ENCODE results near the gene LRRC61.

The LRRC61 gene

DNA sequence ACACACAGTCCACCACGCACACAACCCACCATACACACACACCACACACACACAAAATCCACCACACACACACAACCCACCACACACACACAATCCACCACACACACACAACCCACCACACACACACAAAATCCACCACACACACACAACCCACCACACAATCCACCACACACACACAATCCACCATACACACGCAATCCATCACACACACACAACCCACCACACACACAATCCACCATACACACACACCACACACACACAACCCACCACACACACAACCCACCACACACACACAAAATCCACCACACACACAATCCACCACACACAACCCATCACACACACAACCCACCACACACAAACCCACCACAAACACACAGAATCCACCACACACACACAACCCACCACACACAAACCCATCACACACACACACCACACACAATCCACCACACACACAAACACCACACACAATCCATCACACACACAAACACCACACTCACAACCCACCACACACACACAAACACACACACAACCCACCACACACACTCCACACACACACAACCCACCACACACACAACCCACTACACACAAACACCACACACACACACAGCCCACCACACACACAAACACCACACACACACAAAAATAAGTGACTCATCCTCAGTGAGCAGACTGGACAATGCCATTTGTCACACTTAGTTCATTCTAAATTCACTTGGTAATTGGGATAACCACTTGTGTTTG is 36.6 kb downstream of the LRRC61 start:
- TF ChIP-seq, protein P1, sequence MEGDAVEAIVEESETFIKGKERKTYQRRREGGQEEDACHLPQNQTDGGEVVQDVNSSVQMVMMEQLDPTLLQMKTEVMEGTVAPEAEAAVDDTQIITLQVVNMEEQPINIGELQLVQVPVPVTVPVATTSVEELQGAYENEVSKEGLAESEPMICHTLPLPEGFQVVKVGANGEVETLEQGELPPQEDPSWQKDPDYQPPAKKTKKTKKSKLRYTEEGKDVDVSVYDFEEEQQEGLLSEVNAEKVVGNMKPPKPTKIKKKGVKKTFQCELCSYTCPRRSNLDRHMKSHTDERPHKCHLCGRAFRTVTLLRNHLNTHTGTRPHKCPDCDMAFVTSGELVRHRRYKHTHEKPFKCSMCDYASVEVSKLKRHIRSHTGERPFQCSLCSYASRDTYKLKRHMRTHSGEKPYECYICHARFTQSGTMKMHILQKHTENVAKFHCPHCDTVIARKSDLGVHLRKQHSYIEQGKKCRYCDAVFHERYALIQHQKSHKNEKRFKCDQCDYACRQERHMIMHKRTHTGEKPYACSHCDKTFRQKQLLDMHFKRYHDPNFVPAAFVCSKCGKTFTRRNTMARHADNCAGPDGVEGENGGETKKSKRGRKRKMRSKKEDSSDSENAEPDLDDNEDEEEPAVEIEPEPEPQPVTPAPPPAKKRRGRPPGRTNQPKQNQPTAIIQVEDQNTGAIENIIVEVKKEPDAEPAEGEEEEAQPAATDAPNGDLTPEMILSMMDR (conservative IDR thresholded peaks at IDR 0.05; ENCODE audit: low read depth) = no peak
- ChIA-PET POLR2A (ENCODE audit: low non-redundant PET) (no interaction called here), CTCF (no interaction called here)
- H3K27ac ChIP-seq = no peak overlapping the region
- no peak for DNase-seq (ENCODE audit: low spot score)

DNA sequence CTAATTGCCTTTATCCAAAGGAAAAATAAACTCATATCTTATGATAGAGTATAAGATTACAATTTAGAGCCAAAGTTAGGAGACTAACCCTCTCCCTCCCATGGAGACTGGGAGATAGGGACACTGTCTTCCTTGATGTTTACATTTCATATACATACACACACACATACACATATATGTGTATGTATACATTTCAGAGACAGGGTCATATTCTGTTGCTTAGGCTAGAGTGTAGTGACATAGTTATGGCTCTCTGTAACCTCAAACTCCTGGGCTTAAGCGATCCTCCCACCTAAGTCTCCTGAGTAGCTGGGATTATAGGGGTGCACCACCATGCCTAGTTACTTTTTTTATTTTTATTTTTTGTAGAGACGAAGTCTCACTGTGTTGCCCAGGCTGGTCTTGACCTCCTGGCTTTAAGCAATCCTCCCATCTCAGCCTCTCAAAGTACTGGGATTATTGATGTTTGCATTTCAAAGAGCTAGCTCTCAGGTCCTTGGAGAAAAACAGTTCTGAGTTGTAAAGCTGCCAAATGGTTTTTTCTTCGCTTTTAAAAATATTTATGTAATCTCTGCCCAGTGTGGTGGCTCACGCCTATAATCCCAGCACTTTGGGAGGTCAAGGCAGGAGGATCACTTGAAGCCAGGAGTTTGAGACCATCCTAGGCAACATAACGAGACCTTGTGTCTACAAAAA is 37.4 kb downstream of the LRRC61 start:
- H3K27ac ChIP-seq = no peak overlapping the region
- DNase-seq (ENCODE audit: low spot score) = no peak
- TF ChIP-seq, protein P1 (conservative IDR thresholded peaks at IDR 0.05; ENCODE audit: low read depth) = no peak
- ChIA-PET POLR2A (ENCODE audit: low non-redundant PET) (no interaction called here), CTCF (no interaction called here)

GRCh38 chr7:150361402-150361801 is 38.2 kb downstream of the LRRC61 start:
- TF ChIP-seq, protein P1 (conservative IDR thresholded peaks at IDR 0.05; ENCODE audit: low read depth) = no peak
- ChIA-PET POLR2A (ENCODE audit: low non-redundant PET) (no interaction called here), CTCF (no interaction called here)
- H3K27ac ChIP-seq = no peak overlapping the region
- no peak for DNase-seq (ENCODE audit: low spot score)

DNA sequence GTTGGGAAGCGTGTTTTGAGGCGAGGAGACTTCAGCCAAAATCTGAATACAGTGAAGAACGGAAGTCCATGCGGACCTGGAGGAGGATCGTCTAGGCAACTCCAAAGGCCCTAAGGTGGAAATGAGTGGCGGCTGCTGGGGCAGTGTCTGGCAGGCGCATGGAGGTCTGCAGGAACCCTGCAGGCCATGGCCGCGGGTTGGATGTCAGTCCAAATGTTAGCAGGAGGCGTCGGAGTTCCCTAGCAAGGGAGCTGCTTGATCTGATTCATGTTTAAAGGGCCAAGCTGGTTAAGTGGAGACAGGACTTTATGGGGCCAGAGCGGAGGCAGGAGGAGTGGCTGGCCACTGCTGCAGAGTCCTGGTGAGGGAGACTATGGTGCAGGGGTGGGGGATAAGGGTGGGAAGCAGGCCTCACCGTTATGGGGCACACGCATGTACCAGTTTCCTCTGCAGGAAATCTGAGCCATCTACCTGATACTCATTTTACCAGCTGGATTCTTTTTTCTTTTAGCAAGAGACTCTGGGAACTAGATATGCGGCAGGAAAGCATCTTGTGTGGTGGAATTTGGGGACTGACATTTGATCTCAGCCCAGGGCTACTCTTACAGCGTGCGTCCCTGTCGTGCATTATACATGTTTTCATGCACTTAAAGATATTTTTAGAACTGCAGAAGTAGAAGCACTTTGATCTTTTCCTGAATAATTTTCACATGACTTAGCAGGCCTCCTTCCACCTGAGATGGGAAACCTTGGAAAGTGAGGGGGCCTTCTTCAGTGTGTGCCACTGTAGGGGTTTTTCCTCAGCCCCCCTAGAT is 38.9 kb downstream of the LRRC61 start:
- no peak for DNase-seq (ENCODE audit: low spot score)
- POLR2A ChIA-PET (ENCODE audit: low non-redundant PET) = no interaction called here
- CTCF ChIA-PET = interaction anchor here (0.5 kb wide), 1 partner anchor 112 kb away, joined by 3 read pairs; no protein-coding TSS in a partner anchor
- no peak overlapping the region for H3K27ac ChIP-seq
- TF ChIP-seq, protein P1 (conservative IDR thresholded peaks at IDR 0.05; ENCODE audit: low read depth) = no peak

GRCh38 chr7:150363370-150363769 is 40.2 kb downstream of the LRRC61 start:
- POLR2A ChIA-PET (ENCODE audit: low non-redundant PET) = no interaction called here
- CTCF ChIA-PET = no interaction called here
- no peak for DNase-seq (ENCODE audit: low spot score)
- H3K27ac ChIP-seq = no peak overlapping the region
- TF ChIP-seq, protein P1 (conservative IDR thresholded peaks at IDR 0.05; ENCODE audit: low read depth) = no peak

GRCh38 chr7:150363872-150364271 is 40.7 kb downstream of the LRRC61 start:
- no peak for DNase-seq (ENCODE audit: low spot score)
- TF ChIP-seq, protein P1 (conservative IDR thresholded peaks at IDR 0.05; ENCODE audit: low read depth) = no peak
- ChIA-PET CTCF (no interaction called here), POLR2A (ENCODE audit: low non-redundant PET) (no interaction called here)
- H3K27ac ChIP-seq = no peak overlapping the region

All from RWPE1 (cell line).